Peyer's patch (tissue), 4 donors: ENCODE measurements around the gene DBX1.

Experiments
- POLR2A ChIP-seq, 2 donors: fragments of 450-650 bp; IDR thresholded peaks; one replicate each; pipeline ENCODE4 v1.5.1; 2017; ENCODE audit warnings: antibody characterized with exemption in 2 of 2, mild to moderate bottlenecking in 2 of 2, moderate library complexity in 2 of 2
- TF ChIP-seq, protein P1 (sequence below), 6 experiments: fragments of 450-650 bp in 4 of 6; fragments of 200-600 bp in 2 of 6; sonication (generic) in 1 of 6; IDR thresholded peaks; one replicate each; pipeline ENCODE4 v1.5.1; 2017 to 2019; ENCODE audit warnings: antibody characterized with exemption in 6 of 6, mild to moderate bottlenecking in 3 of 6, moderate library complexity in 1 of 6

DNA sequence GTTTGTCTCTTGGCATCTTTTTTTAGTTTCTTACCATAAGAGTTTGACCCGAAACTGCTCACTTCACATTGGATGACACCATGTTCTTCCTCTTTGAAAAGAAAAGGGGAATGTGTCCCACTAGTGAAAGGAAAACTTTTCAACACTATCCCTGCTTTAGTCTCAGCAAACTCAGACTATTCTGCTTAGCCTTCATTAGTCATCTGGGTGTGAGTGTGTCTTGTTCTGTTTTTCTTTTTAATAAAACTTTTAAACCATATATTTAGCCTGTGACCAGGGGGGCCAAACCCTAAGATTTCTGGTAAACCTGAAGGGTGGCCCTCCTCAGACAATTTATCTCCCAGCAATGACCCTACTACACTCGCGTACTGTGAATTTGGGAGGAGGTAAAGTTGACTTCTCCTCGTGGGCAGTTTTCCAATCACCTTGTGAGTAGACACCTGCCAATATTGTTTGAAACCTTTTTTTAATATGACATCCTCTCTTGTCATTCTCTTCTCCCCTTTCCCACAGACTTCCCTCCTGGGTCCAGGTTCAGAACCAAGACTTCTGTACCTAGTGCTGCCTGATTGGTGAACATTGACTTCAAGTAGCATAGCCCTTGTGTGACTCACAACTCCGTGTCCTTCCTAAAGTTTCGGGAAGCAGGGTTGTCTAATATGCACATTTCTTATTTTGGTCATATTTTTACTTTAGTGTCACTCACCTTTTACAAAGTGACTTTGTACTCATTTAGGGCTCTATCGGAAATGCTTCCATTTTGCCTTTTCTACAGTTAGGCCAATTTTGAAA is 39.9 kb downstream of the DBX1 start:
- no peak for TF ChIP-seq POLR2A (IDR thresholded peaks at IDR 0.05)
- TF ChIP-seq, protein P1, sequence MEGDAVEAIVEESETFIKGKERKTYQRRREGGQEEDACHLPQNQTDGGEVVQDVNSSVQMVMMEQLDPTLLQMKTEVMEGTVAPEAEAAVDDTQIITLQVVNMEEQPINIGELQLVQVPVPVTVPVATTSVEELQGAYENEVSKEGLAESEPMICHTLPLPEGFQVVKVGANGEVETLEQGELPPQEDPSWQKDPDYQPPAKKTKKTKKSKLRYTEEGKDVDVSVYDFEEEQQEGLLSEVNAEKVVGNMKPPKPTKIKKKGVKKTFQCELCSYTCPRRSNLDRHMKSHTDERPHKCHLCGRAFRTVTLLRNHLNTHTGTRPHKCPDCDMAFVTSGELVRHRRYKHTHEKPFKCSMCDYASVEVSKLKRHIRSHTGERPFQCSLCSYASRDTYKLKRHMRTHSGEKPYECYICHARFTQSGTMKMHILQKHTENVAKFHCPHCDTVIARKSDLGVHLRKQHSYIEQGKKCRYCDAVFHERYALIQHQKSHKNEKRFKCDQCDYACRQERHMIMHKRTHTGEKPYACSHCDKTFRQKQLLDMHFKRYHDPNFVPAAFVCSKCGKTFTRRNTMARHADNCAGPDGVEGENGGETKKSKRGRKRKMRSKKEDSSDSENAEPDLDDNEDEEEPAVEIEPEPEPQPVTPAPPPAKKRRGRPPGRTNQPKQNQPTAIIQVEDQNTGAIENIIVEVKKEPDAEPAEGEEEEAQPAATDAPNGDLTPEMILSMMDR (IDR thresholded peaks at IDR 0.05) = no peak
